Testis (tissue), 3 donors: ENCODE data around the gene CDH12. TPM values are rescaled to one million over a fixed set of nuclear protein-coding genes. Genes with fewer than 3 reads are reported as not detected.

Experiments
- DNase-seq: peaks from one replicate; pipeline ENCODE4 v3.0.0-alpha.2; 2019
- H3K27ac ChIP-seq, 2 donors: fragments of 200-600 bp; sonication (generic); one replicate each; pipeline ENCODE4 v1.5.1; 2019
- H3K27me3 ChIP-seq: fragments of 200-600 bp; sonication (generic); one replicate; pipeline ENCODE4 v1.5.1; 2019
- H3K36me3 ChIP-seq: fragments of 200-600 bp; sonication (generic); one replicate; pipeline ENCODE4 v1.5.1; 2017; ENCODE audit warnings: low read depth; ENCODE audit errors: missing control alignments
- H3K4me1 ChIP-seq: fragments of 200-600 bp; sonication (generic); one replicate; pipeline ENCODE4 v1.5.1; 2019
- H3K4me3 ChIP-seq, 2 donors: fragments of 200-600 bp; sonication (generic); one replicate each; pipeline ENCODE4 v1.5.1; 2017 to 2019
- H3K9me3 ChIP-seq: fragments of 200-600 bp; sonication (generic); one replicate; pipeline ENCODE4 v1.5.1; 2017
- CTCF ChIP-seq, 3 experiments: fragments of 450-650 bp in 2 of 3; fragments of 200-600 bp in 1 of 3; sonication (generic) in 1 of 3; IDR thresholded peaks; one replicate each; pipeline ENCODE4 v1.5.1; 2016 to 2019; ENCODE audit warnings: antibody characterized with exemption in 3 of 3, mild to moderate bottlenecking in 2 of 3, moderate library complexity in 1 of 3
- POLR2A ChIP-seq: fragments of 450-650 bp; IDR thresholded peaks from one replicate; pipeline ENCODE4 v1.6.1; 2017; ENCODE audit warnings: antibody characterized with exemption, mild to moderate bottlenecking, moderate library complexity
- WGBS, 2 donors: methylation state at CpG; one replicate each; pipeline ENCODE4 v1.1.5; 2018; 5-methylcytosine and 5-hydroxymethylcytosine counted together
- intact Hi-C: fragments of 100-400 bp; cut with DNase I; formaldehyde crosslinking; loops from one replicate; pipeline ENCODE4 v1.15.1; 2023; ENCODE audit warnings: low total_unique reads
- polyA plus RNA-seq: library from polyadenylated mRNA; stranded (reverse); fragments of 350-450 nt; fragmentation: Illumina TruSeq; extraction: RNeasy Lipid Tissue Mini Kit (QIAGEN cat#74804); gene quantifications from one replicate; pipeline ENCODE4 v1.2.3, GENCODE V29; 2014; ENCODE audit warnings: low read depth, low replicate concordance; ENCODE audit not compliant: insufficient read depth
- total RNA-seq, 2 donors: library from RNA; depleted of rRNA; stranded (reverse); fragments of >200 nt; gene quantifications; one replicate each; pipeline ENCODE4 v1.2.3, GENCODE V29; 2016

Gene CDH12
- total and polyA plus RNA-seq, 3 donors from 2014 or later, result 0.87 to 2.3 (median 2.3) TPM

DNA sequence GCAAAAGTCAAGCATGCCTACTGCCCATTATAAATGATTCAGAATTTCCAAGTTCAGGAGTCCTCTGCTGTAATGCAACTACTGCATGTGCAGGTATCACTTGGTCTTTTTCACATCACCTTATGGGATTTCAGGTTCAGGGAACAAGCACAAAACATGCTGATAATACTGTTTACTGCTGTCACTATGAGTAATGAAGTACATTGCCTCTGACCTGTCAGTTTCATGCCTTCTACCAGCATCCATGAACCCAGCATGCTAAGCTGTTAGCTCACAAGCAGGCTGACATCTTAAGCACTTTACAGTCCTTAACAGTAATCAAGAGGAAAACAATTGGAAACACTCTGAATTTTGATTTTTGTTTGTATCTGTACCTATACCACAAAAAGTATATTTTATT lies 743.8 kb downstream of the CDH12 start:
- no peaks in the 10 kb centered on the region for H3K36me3 ChIP-seq
- intact Hi-C loops, result no loop called here
- H3K27ac ChIP-seq, result no peak overlapping the region
- no peak for DNase-seq
- H3K27me3 ChIP-seq, result no peaks in the 10 kb centered on the region
- H3K9me3 ChIP-seq, result no peaks in the 10 kb centered on the region
- no peak for TF ChIP-seq POLR2A
- TF ChIP-seq CTCF (IDR thresholded peaks at IDR 0.05), result no peak
- H3K4me3 ChIP-seq, result no peak overlapping the region
- no peaks in the 10 kb centered on the region for H3K4me1 ChIP-seq

- Histone ChIP-seq H3K9me3 (no peaks in the 10 kb centered on the region), H3K27ac (no peak overlapping the region), H3K36me3 (no peaks in the 10 kb centered on the region), H3K27me3 (no peaks in the 10 kb centered on the region), H3K4me3 (no peak overlapping the region), H3K4me1 (no peaks in the 10 kb centered on the region)
- DNase-seq, result no peak
- TF ChIP-seq POLR2A (no peak), CTCF (IDR thresholded peaks at IDR 0.05) (no peak)
- intact Hi-C loops, result no loop called here
Measured at GRCh38 chr5:22108545-22108944, 744.6 kb downstream of the CDH12 start.

DNA sequence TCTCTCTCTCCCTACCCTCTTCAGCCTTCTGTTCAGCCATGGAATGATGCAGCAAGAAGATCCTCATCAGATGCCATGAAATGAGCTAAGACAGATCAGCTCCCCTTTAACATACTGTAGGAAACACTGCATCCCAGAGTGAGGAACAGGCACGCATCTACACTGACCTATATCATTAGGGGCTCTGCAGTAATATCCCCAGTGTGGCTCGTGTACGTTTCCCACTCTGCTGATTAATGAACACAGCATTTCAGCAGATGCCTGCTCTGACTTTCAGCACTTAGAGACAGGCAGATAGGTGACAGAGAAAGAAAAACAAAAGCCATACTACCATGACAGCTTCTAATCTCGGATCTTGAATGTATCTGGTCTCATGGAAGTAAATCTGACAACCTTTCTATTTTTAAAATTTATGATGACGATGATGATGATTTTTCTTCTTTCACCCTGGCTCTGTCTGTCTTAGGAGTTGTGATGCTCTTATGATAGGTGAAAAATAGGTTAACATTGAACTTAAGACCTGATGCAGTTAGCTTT lies 750.3 kb downstream of the CDH12 start:
- no peak for DNase-seq
- H3K9me3 ChIP-seq, result no peaks in the 10 kb centered on the region
- no peak overlapping the region for H3K4me3 ChIP-seq
- TF ChIP-seq POLR2A (no peak), CTCF (IDR thresholded peaks at IDR 0.05) (no peak)
- 73 to 75% methylated on average over 5 of the region's 5 CpGs for WGBS, 2 donors
- no peaks in the 10 kb centered on the region for H3K4me1 ChIP-seq
- no peaks in the 10 kb centered on the region for H3K27me3 ChIP-seq
- no peaks in the 10 kb centered on the region for H3K36me3 ChIP-seq
- no peak overlapping the region for H3K27ac ChIP-seq
- intact Hi-C loops, result no loop called here

DNA sequence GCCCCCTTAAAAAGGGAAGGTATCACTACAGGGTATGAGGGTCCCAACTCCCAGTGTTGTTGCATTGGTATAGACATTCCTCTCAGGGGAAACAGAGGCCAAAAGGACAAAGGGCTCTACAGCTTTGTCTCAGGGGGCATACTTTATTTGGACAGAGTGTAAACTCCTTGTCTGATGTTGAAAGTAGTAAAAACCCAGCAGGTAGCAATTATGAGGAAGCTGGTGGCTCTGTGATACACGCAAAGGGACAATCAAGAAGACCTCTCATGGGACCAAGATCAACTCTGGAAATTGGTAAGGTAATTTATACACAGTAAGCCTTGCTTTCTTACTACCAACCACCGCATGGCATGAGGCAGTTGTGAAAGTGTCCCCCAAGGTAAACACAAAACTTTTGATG lies 764.6 kb downstream of the CDH12 start:
- Histone ChIP-seq H3K36me3 (no peaks in the 10 kb centered on the region), H3K27me3 (no peaks in the 10 kb centered on the region), H3K27ac (no peak overlapping the region), H3K4me3 (no peak overlapping the region), H3K9me3 (no peaks in the 10 kb centered on the region), H3K4me1 (no peaks in the 10 kb centered on the region)
- TF ChIP-seq POLR2A, result no peak
- TF ChIP-seq CTCF (IDR thresholded peaks at IDR 0.05), result no peak
- 95 to 96% methylated on average over 2 of the region's 2 CpGs for WGBS, 2 donors
- intact Hi-C loops, result no loop called here
- DNase-seq, result no peak

GRCh38 chr5:22079566-22079965 lies 773.6 kb downstream of the CDH12 start:
- intact Hi-C loops, result no loop called here
- whole genome bisulfite sequencing, 2 donors, result 54 to 55% methylated on average over 3 of the region's 3 CpGs
- no peaks in the 10 kb centered on the region for H3K4me1 ChIP-seq
- no peaks in the 10 kb centered on the region for H3K36me3 ChIP-seq
- no peak overlapping the region for H3K27ac ChIP-seq
- no peaks in the 10 kb centered on the region for H3K9me3 ChIP-seq
- DNase-seq, result no peak
- TF ChIP-seq POLR2A (no peak), CTCF (IDR thresholded peaks at IDR 0.05) (no peak)
- no peak overlapping the region for H3K4me3 ChIP-seq
- no peaks in the 10 kb centered on the region for H3K27me3 ChIP-seq
